GF-D8 (cell line): ENCODE results near the gene TBC1D22B.
"Not testable (repeated sequence)": the region's sequence is repeated elsewhere in the genome, so short reads cannot be mapped to it uniquely, and the experiment has no call there.

Experiments
- DNase-seq: peaks from one replicate; lab custom pipeline; 2025; lab: John Stamatoyannopoulos, UW

The TBC1D22B gene

DNA sequence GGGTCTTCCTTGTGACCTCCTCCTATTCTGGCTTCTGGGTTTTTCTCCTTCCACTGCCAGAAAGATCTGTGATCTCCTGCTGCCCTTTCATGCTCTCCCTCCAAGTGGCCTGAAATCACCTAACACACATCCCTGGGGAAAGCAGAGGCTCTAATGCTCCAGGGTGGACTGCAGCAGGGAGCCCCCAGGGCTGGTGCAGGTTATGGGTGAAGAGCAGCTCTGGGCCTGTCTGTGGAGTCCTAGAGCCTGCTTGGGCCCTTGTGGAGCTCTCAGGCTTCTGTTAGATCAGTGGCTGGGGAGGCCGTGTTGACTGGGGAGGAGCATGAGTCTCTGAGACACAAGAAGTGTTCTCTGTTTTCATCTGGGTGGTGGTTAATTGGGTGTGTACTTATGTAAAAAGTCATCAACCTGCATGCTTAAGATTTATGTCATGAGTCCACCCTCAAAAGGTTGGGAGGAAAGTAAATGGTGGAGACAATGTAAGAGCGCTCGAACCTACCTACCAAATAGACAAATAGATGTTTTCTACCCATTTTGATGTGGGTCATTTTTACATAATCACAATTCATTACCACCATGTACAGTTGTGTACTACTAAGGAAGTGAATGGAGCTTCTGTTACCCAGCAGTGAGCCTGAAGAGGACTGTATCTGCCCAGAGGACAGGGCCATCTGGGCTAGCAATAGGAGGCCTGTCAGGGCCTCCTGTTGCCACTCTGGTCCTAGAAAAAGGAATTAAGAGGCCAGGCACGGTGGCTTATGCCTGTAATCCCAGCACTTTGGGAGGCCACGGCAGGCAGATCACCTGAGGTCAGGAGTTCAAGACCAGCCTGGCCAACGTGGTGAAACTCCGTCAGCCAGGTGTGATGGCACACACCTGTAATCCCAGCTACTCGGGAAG lies 64.2 kb downstream of the TBC1D22B start:
- no peak for DNase-seq

DNA sequence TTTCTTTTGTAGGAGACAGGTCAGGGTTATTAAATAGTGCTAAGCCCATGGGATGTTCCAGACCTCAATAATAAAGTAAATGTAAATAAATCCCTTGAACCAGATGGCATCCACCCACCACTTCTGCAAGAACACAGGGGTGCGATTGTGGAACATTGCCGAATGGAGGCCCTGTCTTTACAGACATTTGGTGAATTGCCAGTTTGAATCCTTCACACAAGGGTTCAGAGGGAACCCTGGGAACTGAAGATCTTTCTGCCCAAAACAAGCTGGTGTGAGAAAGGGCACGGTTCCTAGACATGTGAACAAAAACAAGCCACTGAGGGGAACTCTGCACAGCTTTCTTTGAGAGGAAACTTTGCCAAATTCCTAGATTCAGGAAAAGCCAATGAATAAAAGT lies 66.0 kb downstream of the TBC1D22B start:
- DNase-seq, result no peak

DNA sequence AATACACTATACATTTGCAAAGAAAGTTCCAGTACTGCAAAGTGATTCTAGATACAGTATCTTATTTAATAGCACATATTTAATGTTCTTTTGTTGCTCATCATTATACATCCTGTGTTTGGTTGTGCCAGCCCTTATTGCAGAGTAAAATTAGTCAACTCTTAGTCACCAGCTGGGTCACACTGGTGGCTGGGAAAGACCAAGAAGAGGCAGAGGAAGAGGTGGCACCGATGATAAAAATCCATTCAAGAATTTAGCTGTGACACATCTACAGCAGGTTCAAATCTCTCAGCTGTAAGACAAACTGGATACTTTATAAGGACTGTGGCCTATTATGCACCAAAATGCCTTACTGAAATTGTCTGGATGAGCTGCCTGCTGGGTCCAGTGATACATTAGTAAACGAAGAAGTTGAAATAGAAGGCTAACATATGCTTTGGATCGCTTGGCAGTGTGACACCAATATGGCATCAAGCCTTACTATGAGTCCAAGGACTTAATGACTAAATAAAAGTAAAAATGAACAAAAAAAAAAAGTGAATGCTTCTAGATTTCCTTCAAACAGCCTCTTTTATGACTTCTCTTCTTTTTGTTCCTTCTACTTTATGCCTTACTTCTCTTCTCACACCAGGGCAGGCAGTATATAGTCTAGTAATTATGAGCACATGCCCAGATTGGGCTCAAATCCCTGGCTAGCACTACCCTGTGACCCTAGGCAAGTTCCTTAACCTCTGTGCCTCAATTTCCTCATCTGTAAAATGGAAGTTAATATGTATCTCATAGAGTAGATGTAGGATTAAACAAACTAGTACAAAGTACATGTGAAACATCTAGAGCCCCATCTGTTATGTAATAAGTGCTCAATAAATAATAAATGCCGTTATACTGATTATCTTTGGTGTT lies 66.8 kb downstream of the TBC1D22B start:
- no peak for DNase-seq

DNA sequence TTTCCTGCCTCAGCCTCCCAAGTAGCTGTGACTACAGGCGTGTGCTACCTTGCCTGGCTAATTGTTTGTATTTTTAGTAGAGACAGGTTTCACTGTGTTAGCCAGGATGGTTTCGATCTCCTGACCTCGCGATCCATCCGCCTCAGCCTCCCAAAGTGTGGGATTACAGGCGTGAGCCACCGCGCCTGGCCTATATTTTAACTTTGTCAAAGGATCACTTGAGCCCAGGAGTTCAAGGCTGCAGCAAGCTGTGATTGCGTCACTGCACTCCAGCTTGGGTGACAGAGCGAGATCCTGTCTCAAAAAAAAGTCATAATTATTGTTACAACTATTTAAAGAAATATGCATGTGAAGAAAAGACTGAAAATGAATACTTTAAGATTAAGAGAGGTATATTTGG lies 72.8 kb downstream of the TBC1D22B start:
- DNase-seq, result not testable (repeated sequence)

DNA sequence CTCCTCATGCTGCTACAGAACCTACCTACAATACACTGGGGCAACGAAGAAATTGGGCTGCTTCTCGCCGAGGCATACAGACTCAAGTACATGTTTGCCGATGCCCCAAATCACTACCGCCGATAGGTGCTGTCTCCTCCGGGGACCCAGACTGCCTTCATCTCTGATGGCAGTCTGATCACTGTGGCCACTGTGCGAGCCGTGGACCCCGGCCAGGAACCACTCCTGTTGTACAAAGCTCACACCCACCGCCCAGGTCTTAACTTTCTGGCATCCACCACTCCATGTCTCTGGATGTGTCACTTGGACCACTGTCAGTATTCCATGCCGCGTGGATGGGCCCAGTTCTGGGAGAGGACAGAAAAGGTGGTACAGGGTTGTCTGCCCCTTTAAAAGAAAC lies 73.5 kb downstream of the TBC1D22B start:
- no peak for DNase-seq

DNA sequence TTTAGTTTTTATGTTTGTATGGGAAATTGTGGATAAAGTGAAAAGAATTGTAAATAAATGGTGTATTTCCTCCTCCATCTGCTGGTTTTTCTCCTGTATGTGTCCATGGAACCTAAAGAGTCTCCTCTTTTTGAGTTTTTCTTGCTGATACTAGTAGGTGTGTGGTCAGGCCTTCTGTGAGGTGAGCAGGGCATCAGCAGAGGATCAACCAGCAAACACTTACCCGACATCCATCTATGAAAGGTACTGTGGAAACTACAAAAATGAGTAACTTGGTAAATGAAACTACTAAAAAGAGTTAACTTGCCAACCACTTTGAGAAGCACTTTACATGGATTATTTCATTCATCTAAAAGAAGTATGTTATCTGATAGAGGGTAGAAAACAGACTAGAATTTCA lies 75.3 kb downstream of the TBC1D22B start:
- no peak for DNase-seq

DNA sequence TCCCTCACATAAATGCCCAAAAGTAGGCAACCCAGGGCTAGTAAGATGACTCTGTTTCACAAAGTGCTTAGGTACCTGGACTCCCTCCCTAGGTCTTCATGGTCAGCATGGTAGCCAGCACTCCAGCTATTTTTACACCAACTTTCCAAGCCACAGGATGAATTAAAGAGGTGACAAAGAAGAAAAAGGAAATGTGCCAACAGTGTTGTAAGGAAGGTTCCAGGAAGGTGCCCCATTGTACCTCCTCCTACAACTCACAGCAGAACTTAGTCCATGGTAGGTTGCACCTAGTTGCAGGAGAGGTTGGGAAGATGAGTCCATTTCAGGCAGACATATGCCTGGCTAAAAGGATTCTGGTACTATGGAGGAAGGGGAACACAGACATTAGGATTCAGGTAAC lies 76.5 kb downstream of the TBC1D22B start:
- no peak for DNase-seq

DNA sequence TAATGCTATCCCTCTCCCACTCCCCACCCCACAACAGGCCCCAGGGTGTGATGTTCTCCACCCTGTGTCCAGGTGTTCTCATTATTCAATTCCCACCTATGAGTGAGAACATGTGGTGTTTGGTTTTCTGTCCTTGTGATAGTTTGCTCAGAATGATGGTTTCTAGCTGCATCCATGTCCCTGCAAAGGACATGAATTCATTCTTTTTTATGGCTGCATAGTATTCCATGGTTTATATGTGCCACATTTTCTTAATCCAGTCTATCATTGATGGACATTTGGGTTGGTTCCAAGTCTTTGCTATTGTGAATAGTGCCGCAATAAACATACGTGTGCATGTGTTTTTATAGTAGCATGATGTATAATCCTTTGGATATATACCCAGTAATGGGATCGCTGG lies 80.7 kb downstream of the TBC1D22B start:
- not testable (repeated sequence) for DNase-seq

DNA sequence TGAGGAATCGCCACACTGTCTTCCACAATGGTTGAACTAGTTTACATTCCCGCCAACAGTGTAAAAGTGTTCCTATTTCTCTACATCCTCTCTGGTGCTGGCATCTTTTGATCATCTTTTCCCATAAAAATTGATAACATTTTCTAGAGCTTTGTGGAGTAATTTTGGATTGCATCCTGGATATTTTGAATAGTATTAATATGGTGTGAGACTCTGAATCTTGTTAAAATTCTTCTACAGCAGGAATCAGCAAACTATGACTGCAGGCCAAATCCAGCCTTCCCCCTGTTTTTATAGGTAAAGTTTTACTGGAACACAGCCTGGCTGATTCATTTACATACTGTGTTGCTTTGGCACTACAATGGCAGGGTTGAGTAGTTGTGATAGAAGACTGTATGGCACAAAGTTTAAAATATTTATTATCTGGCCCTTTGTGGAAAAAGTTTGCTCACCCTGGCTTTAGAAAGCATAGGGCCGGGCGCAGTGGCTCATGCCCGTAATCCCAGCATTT lies 81.2 kb downstream of the TBC1D22B start:
- DNase-seq, result no peak

DNA sequence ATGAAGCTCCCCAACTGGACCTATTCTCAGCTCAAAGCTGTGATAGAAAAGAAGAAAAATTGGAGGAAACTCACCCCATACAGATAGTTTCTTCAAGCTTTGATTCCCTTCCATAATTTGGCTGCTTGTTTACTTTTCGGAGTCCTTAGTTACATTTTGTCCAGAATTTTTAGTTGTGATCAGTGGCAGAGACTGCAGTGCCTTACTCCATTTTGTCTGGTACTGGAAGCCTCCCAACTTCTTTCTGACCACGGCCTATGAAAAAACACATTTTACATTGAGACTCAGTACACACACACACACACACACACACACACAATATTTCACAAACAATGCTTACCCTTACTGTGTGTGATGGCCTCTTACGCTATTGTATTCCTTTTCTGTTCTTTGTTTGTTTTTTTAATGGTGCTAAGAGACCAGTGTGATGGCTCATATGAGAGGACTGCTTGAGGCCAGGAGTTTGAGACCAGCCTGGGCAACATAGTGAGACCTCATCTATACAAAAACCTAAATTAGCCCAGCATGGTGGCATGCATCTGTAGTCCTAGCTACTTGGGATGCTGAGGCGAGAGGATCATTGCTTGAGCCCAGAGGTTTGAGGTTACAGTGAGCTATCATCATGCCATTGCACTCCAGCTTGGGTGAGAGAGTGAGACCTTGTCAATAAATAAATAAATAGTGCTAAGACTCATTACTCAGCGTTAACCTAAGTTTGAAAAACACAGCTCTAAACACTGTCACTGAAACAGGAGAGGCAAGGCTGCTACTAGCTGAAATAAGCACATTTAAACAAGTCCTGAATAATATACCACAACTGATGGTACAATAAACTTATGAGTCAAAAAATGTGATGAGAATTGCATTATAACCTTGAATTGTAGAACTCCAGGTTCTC lies 82.4 kb downstream of the TBC1D22B start:
- DNase-seq, result no peak

DNA sequence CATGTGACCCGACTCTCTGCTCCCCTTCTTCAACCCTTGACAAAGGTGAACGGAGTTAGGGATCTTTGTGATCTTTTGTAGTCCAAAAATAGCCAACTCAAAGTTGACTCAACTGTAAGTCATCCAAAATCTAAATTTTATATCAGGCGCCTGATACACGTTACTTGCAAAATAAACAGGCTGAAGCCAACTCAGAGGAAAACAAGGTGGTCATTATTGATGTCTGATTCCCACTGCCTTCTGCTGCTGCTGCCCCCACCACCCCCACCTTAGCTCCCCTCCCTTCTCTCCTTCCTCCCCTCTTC lies 83.0 kb downstream of the TBC1D22B start:
- DNase-seq, result no peak

DNA sequence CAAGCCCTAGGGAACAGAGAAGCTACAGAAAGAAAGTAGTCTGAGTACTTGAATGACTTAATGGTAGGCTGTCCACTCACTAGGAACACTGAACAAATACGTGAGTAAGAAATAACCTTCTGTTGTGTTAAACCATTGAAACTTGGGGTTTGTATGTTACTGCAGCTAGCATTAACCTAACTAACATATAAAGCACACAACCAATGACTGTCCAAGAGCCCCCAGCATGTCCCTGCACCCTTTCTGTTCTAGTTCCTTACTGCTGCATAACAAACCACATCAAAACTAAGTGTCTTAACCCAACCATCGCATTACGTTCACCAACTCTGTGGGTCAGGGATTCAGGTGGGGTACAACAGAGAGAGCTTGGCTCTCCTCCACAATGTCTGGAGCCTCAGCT lies 85.7 kb downstream of the TBC1D22B start:
- no peak for DNase-seq

DNA sequence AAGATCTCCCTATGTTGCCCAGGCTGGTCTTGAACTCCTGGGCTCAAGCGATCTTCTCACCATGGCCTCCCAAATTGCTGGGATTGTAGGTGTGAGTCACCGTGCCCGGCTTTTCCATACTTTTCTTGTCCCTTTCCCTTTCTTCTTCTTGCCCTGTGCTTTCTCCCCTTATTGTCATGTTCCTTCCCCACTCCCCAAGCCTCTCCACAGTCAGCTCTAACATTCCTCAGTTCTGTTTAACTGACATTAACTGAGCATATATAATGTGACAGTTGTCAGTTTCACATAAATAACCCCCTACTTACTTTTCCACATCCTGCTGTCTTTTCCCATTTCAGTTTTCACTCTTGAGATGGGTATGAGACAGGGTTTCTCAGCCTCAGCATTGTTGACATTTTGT lies 86.7 kb downstream of the TBC1D22B start:
- DNase-seq, result no peak

DNA sequence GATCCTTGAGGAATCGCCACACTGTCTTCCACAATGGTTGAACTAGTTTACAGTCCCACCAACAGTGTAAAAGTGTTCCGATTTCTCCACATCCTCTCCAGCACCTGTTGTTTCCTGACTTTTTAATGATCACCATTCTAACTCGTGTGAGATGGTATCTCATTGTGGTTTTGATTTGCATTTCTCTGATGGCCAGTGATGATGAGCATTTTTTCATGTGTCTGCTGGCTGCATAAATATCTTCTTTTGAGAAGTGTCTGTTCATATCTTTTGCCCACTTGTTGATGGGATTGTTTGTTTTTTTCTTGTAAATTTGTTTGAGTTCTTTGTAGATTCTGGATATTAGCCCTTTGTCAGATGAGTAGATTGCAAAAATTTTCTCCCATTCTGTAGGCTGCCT lies 88.2 kb downstream of the TBC1D22B start:
- DNase-seq, result not testable (repeated sequence)

DNA sequence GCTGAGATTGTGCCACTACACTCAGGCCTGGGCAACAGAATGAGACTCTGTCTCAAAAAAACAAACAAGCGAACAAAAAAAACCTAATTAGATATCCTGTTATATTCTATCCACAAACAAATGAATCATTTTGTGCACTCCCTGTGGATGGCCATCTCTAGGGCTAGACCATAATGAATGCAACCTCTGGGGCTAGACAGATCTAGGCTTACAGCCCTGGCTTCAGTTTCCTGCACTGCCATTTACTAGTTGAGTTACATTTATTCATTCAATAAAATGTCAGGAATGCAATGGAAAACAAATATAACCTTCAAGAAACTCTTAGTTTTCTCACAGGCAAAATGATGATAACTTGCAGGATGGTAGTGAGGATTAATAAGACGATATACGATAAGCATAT lies 89.6 kb downstream of the TBC1D22B start:
- no peak for DNase-seq

DNA sequence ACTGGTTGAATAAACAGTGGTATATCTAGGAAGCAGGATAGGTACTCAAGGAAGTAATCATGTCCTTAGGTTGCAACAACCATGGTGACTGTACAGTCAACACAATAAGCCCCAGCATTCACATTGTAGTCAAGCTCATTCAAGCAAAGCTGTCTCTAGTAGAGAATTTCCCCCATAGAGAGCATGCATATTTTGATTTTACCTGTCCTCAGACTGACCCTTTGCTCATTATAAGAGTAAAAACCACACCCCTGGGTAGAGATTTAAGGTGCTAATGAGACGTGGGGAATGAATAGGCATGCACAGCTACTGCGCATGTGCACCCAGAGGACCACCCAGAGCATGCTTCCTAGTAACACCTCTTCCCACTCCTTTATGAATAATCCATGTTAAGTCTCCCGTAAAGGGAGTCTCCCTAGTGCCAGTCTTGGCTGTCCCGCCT lies 90.1 kb downstream of the TBC1D22B start:
- no peak for DNase-seq

DNA sequence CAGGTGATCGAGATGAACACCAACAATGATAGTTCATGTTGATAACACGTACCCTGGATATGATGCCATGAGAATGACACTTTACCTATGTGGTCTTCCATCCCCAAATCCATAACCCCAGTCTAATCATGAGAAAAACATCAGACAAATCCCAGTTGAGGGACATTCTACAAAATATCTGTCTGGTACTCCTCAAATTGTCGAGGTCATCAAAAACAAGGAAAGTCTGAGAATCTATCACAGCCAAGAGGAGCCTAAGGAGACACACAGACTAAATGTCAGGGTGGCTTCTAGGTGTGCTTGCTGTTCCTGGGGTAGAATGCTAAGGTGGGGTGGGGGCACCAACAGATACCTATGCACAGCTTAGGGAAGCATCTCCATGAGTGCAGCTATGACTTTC lies 93.5 kb downstream of the TBC1D22B start:
- no peak for DNase-seq

DNA sequence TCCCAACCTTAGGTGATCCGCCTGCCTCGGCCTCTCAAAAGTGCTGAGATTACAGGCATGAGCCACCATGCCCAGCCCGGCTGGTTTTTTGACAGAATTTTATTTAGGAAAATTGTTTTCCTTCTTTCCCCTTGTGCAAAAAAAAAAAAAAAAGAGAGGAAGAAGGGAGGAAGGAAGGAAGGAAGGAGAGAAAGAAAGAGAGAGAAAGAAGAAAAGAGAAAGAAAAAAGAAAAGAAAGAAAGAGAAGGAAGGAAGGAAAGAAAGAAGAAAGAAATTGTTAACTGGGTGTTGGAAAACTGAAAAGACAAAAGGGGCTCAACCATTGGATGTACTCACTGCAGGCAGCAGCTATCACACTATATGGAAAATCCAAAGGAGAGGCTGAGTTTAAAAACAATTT lies 94.8 kb downstream of the TBC1D22B start:
- no peak for DNase-seq

DNA sequence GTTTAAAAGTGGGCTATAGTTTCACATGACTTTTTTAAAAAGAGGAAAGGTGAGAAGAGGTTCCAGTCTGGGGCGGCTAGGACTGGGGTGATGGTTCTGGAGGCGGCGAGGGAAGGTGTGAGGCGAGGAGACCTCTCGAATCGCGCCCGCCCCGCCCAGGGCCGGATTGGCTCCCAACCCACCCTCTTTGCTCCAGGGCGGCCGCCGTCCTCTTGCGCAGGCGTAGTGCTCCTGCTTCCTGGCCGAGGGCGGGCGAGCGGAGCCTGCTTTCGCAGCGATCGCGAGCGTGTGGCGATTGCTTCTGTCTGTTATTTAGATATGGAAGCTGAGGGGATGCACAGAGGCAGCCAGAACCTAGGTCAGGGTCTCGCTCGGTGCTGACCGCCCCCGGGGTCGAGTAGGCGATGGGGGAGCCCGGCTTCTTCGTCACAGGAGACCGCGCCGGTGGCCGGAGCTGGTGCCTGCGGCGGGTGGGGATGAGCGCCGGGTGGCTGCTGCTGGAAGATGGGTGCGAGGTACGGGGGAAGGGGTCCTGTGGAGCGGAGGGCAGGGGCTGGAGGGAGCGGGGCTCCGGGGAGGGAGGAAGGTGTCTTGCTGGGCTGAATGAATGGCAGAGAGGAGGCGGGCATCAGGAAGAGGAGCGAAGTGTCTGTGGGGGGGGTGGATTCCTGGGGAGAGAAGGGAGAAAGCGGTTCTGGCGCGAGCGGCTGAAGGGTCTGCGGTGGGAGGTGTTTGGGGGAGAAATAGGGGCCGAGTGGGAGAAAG lies 96.4 kb downstream of the TBC1D22B start, which contains the start of gene RNF8:
Gene RNF8, plus strand, starts transcription at position 223 of the 765 bp plus-strand sequence. Its CDS starts 182 bp downstream, at position 405.
- peak; percentile 71 for DNase-seq

DNA sequence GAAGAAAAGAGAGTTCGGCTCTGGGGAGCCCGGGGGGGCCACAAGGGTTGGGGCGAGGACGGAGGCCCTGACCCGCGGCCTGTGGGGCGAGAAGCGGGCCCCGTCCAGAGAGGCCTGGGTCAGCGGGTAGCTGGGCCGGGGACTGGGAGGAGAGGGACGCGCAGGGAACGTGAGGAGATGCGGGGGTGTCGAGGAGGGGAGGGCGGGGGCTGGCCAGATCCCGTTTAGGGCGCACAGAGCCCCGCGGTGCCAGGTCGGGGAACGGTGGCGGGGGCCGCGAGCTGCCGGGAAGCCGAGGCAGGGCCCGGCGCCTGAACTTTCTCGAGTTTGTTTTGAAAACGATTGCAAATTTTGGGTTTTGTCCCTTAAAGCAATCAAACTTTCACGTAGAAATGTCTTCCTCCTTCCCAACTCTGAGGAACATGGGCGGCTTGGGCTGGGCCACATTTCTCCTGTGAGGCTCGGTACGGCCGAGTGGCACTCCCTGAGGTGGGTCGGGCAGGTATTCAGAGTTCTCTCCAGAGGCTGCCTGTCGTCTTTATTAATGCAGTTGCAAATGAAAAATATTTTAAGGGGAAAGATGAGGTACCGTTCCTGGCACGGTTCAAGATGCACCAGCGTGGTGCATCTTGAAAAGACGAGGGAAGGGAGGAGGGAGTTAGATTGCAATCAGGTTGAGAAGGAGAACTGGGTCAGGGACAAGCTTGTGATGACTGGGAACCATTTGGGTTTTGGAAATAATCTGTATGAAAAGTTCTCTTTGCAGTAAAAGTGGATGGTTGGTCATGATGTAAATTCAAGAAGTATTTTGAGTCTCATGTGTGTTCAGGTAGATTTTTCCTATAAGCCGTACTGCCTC lies 97.2 kb downstream of the TBC1D22B start:
- DNase-seq, result no peak
